ENCODE measurements around the gene SLC12A7.

- TF ChIP-seq CTCF (conservative IDR thresholded peaks at IDR 0.05 in 1 of 2, IDR thresholded peaks at IDR 0.05 in 1 of 2; ENCODE audit: extremely low read depth in 1 of 2, insufficient read depth in 1 of 2, low read depth in 1 of 2, low read length in 2 of 2) (no peak), EZH2 (IDR thresholded peaks at IDR 0.05; ENCODE audit: borderline replicate concordance, low read length) (no peak)
These were observed 15.0 kb downstream of the SLC12A7 start for GRCh38 chr5:1096838-1097237.

All from mammary epithelial cell (primary cell).